IMR-90 (cell line): Measurements from ENCODE around the gene ACAN. TPM values are rescaled to one million over a fixed set of nuclear protein-coding genes. Genes with fewer than 3 reads are reported as not detected.

Experiments
- ATAC-seq: fragments of 200-7000 bp; cut with Tn5 transposase; 2 replicates; pipeline ENCODE4 v1.9.1; 2020; ENCODE audit warnings: low read depth, mild to moderate bottlenecking, moderate library complexity
- BruUV-seq: library from RNA; stranded (reverse); fragments of 400-500 nt; replicated peaks from 2 replicates; lab custom pipeline; 2021; lab: Mats Ljungman, UMichigan
- CTCF ChIA-PET: fragments of 300-600 bp; formaldehyde crosslinking; extraction: SDS; loops from one replicate; lab custom pipeline; 2021; ENCODE audit warnings: antibody characterized with exemption; lab: Yijun Ruan, JAX
- POLR2A ChIA-PET: fragments of 300-600 bp; sonication (Branson Sonifier 250); formaldehyde crosslinking; loops from one replicate; lab custom pipeline; 2022; ENCODE audit warnings: antibody characterized with exemption; ENCODE audit not compliant: unreplicated experiment; lab: Charles Lee
- DNase-seq: peaks from one replicate; pipeline ENCODE4 v3.0.0; 2013
- H2AFZ ChIP-seq: replicated peaks from 2 replicates; pipeline ENCODE3; 2013; ENCODE audit warnings: low read length, mild to moderate bottlenecking; ENCODE audit not compliant: poor library complexity
- H2AK5ac ChIP-seq: 2 replicates; pipeline ENCODE4 v1.6.1; 2013; ENCODE audit warnings: low read depth, low read length, inconsistent platforms
- H2AK9ac ChIP-seq: replicated peaks from 2 replicates; pipeline ENCODE3; 2013; ENCODE audit warnings: mild to moderate bottlenecking, low read depth, low read length, moderate library complexity; ENCODE audit not compliant: poor library complexity
- H2BK120ac ChIP-seq: 2 replicates; pipeline ENCODE4 v1.6.1; 2013; ENCODE audit warnings: low read depth, low read length, inconsistent platforms
- H2BK15ac ChIP-seq: 3 replicates; pipeline ENCODE4 v1.6.1; 2013; ENCODE audit warnings: low read depth, low read length, inconsistent platforms
- H2BK20ac ChIP-seq: 2 replicates; pipeline ENCODE4 v1.6.1; 2013; ENCODE audit warnings: low read depth, mild to moderate bottlenecking, inconsistent platforms, low read length, moderate library complexity
- H2BK5ac ChIP-seq: 2 replicates; pipeline ENCODE4 v1.6.1; 2013; ENCODE audit warnings: mild to moderate bottlenecking, low read depth, low read length, inconsistent platforms; ENCODE audit not compliant: poor library complexity, severe bottlenecking
- H3K14ac ChIP-seq: replicated peaks from 2 replicates; pipeline ENCODE4 v1.6.1; 2013; ENCODE audit warnings: low read depth, low read length, inconsistent platforms
- H3K18ac ChIP-seq: 2 replicates; pipeline ENCODE4 v1.6.1; 2013; ENCODE audit warnings: low read depth, low read length, control low read depth
- H3K23ac ChIP-seq: 2 replicates; pipeline ENCODE4 v1.6.1; 2013; ENCODE audit warnings: low read depth, low read length, inconsistent platforms
- H3K27ac ChIP-seq: 2 replicates; pipeline ENCODE4 v1.5.1; 2013; ENCODE audit warnings: mild to moderate bottlenecking, control low read depth, low read length; ENCODE audit not compliant: insufficient read depth
- H3K27me3 ChIP-seq: 2 replicates; pipeline ENCODE4 v1.6.1; 2013; ENCODE audit warnings: low read length; ENCODE audit not compliant: control insufficient read depth, insufficient read depth
- H3K36me3 ChIP-seq: 2 replicates; pipeline ENCODE4 v1.6.1; 2013; ENCODE audit warnings: low read length, mixed read lengths; ENCODE audit not compliant: control insufficient read depth, insufficient read depth
- H3K4ac ChIP-seq: 2 replicates; pipeline ENCODE4 v1.6.1; 2013; ENCODE audit warnings: low read depth, low read length, inconsistent platforms
- H3K4me1 ChIP-seq: 2 replicates; pipeline ENCODE4 v1.6.1; 2013; ENCODE audit warnings: low read length, mixed read lengths; ENCODE audit not compliant: control insufficient read depth, insufficient read depth
- H3K4me2 ChIP-seq: 2 replicates; pipeline ENCODE4 v1.6.1; 2013; ENCODE audit warnings: low read depth, mild to moderate bottlenecking, control low read depth, low read length, moderate library complexity
- H3K4me3 ChIP-seq: 2 replicates; pipeline ENCODE4 v1.5.1; 2013; ENCODE audit warnings: low read depth, mild to moderate bottlenecking, control low read depth, low read length, moderate library complexity; ENCODE audit not compliant: insufficient read depth
- H3K56ac ChIP-seq: 2 replicates; pipeline ENCODE4 v1.6.1; 2013; ENCODE audit warnings: low read length, inconsistent platforms; ENCODE audit not compliant: insufficient read depth; ENCODE audit errors: extremely low read depth
- H3K79me1 ChIP-seq, 2 experiments: 2 replicates each; pipeline ENCODE4 v1.6.1; 2013; ENCODE audit warnings: low read length in 2 of 2, inconsistent platforms in 1 of 2, low read depth in 1 of 2
- H3K9ac ChIP-seq: 2 replicates; pipeline ENCODE4 v1.6.1; 2013; ENCODE audit warnings: low read depth, low read length, control low read depth
- H3K9me1 ChIP-seq: 2 replicates; pipeline ENCODE4 v1.6.1; 2013; ENCODE audit warnings: low read length, inconsistent platforms; ENCODE audit not compliant: insufficient read depth
- H3K9me3 ChIP-seq: 2 replicates; pipeline ENCODE4 v1.6.1; 2013; ENCODE audit warnings: low read length; ENCODE audit not compliant: control insufficient read depth, insufficient read depth
- H4K20me1 ChIP-seq: 2 replicates; pipeline ENCODE4 v1.6.1; 2013; ENCODE audit warnings: low read length, inconsistent platforms; ENCODE audit not compliant: insufficient read depth
- H4K5ac ChIP-seq: 2 replicates; pipeline ENCODE4 v1.6.1; 2013; ENCODE audit warnings: mild to moderate bottlenecking, low read depth, low read length, control low read depth
- H4K8ac ChIP-seq, 2 experiments: 2 replicates each; pipeline ENCODE4 v1.6.1; 2013; ENCODE audit warnings: low read depth in 2 of 2, low read length in 2 of 2, control low read depth in 1 of 2, inconsistent platforms in 1 of 2
- H4K91ac ChIP-seq: 2 replicates; pipeline ENCODE4 v1.6.1; 2013; ENCODE audit warnings: low read depth, low read length, inconsistent platforms; ENCODE audit not compliant: insufficient read depth
- FOS ChIP-seq: fragments of 150-350 bp; IDR thresholded peaks from 2 replicates; pipeline ENCODE4 v1.6.1; 2016; ENCODE audit warnings: low read depth, low read length
- MAFK ChIP-seq: IDR thresholded peaks from 2 replicates; pipeline ENCODE4 v1.6.1; 2012; ENCODE audit warnings: low read depth, low read length, improper control_type of control experiment
- POLR2A ChIP-seq: IDR thresholded peaks from 2 replicates; pipeline ENCODE4 v1.6.1; 2012; ENCODE audit warnings: mild to moderate bottlenecking, low read depth, low read length
- USF2 ChIP-seq: fragments of 150-350 bp; IDR thresholded peaks from 2 replicates; pipeline ENCODE4 v1.6.1; 2017; ENCODE audit warnings: mild to moderate bottlenecking, antibody characterized with exemption, low read length, low read depth
- WGBS, 2 experiments: methylation state at CpG; one replicate each; pipeline versions ENCODE4 v1.1.5 to v1.1.7; 2013; ENCODE audit warnings: missing lambda C conversion rate in 2 of 2; ENCODE audit not compliant: insufficient read length in 1 of 2; ENCODE audit errors: extremely low coverage in 2 of 2; 5-methylcytosine and 5-hydroxymethylcytosine counted together
- dilution Hi-C: fragments of 300-500 bp; cut with HindIII; formaldehyde crosslinking; loops from one replicate; pipeline ENCODE4 v1.14.3; 2018; ENCODE audit warnings: low sequenced_read_pairs; ENCODE audit not compliant: unreplicated experiment
- in situ Hi-C: fragments of 300-500 bp; cut with MboI; formaldehyde crosslinking; loops from 3 replicates; pipeline ENCODE4 v1.14.3; 2019; ENCODE audit warnings: low sequenced_read_pairs, inconsistent platforms, mixed read lengths
- intact Hi-C: fragments of 100-400 bp; cut with micrococcal nuclease; formaldehyde crosslinking; loops from 2 replicates; pipeline ENCODE4 v1.10.0; 2022
- polyA plus RNA-seq, 3 experiments: library from polyadenylated mRNA; depleted of rRNA; stranded (reverse); fragments of >200 nt; gene quantifications; 2 replicates each; pipeline ENCODE4 v1.2.3, GENCODE V29; 2012; ENCODE audit warnings: low replicate concordance in 1 of 3
- total RNA-seq: library from RNA; depleted of rRNA; stranded (reverse); fragments of >200 nt; gene quantifications from 2 replicates; pipeline ENCODE4 v1.2.3, GENCODE V29; 2012

ACAN gene
- total and polyA plus RNA-seq, 2 of the 4 experiments (the other 2 are of a cell fraction) = 0.54 to 0.96 TPM

- Histone ChIP-seq H2BK20ac (no peak overlapping the region), H3K4me2 (no peak overlapping the region), H3K79me1 (peaks cover 26 to 59% of the 10 kb centered on the region in 2 experiments; a peak in 3 of 4 replicates), H3K4me3 (no peak overlapping the region), H4K5ac (no peak overlapping the region), H2AK9ac (peak overlapping the region; percentile 86), H4K91ac (no peak overlapping the region), H4K20me1 (peaks cover 75% of the 10 kb centered on the region), H3K4me1 (peaks cover 15% of the 10 kb centered on the region), H2AFZ (no peak overlapping the region), H3K9me3 (no peaks in the 10 kb centered on the region), H3K4ac (peak overlapping the region; percentile 48), H3K56ac (no peak overlapping the region), H2BK15ac (no peak overlapping the region), H2AK5ac (peak overlapping the region; percentile 72; the same call in 1 of the 2 replicates), H3K36me3 (peaks cover 48% of the 10 kb centered on the region), H3K27me3 (no peaks in the 10 kb centered on the region), H3K27ac (no peak overlapping the region), H4K8ac (no peak overlapping the region), H2BK5ac (peak overlapping the region; percentile 77), H3K18ac (no peak overlapping the region; the same call in 1 of the 2 replicates), H2BK120ac (no peak overlapping the region; the same call in 1 of the 2 replicates), H3K23ac (no peak overlapping the region), H3K9me1 (peaks cover 13% of the 10 kb centered on the region), H3K14ac (peak overlapping the region; percentile 66; the same call in 1 of the 2 replicates), H3K9ac (no peak overlapping the region)
- peak; percentile 58 for DNase-seq
- ATAC-seq = 0 out of 2 replicates have a peak, but pooled peaks have one; percentile 12
- dilution Hi-C loops = loop anchor here (25.0 kb wide), 1 partner anchor 112 kb away; no protein-coding TSS in a partner anchor
- ChIA-PET CTCF (no interaction called here), POLR2A (interaction anchor here (0.6 kb wide), 1 partner anchor 85 kb away, joined by 7 read pairs; no protein-coding TSS in a partner anchor)
- TF ChIP-seq FOS (no peak), USF2 (peak; percentile 64), MAFK (no peak), POLR2A (no peak)
- intact Hi-C loops = loop anchor here (10.0 kb wide), 1 partner anchor 404 kb away; no protein-coding TSS in a partner anchor
- WGBS, 2 experiments = 84% methylated on average over 3 of the region's 12 CpGs; no CpG with 5 or more reads in 1 of the 2 experiments
- in situ Hi-C loops = loop anchor here (5.0 kb wide), 1 partner anchor 277 kb away; no protein-coding TSS in a partner anchor
- no TSS peak for BruUV-seq
Measured at GRCh38 chr15:88900309-88900981, 97.2 kb downstream of the ACAN start.
